HG03378 (cell line): ENCODE results near the gene IPCEF1.
A peak's percentile ranks its signal among the peaks of the same experiment; 100 is the strongest.

Experiments used
- ATAC-seq: cut with Tn5 transposase; IDR thresholded peaks from one replicate; pipeline ENCODE4 v1.9.1; 2021; ENCODE audit warnings: mild to moderate bottlenecking, moderate library complexity; ENCODE audit not compliant: unreplicated experiment

Gene IPCEF1

GRCh38 chr6:154373971-154374370 lies 17.4 kb upstream of the IPCEF1 start:
- ATAC-seq, result no peak

- no peak for ATAC-seq
Observed at GRCh38 chr6:154371281-154371680, 14.7 kb upstream of the IPCEF1 start.

GRCh38 chr6:154370545-154370944 lies 13.9 kb upstream of the IPCEF1 start:
- peak; percentile 78 for ATAC-seq

GRCh38 chr6:154367839-154368695 lies 11.5 kb upstream of the IPCEF1 start:
- ATAC-seq, result no peak

GRCh38 chr6:154367336-154367735 lies 10.7 kb upstream of the IPCEF1 start:
- no peak for ATAC-seq

GRCh38 chr6:154363821-154364220 lies 7.2 kb upstream of the IPCEF1 start:
- ATAC-seq, result no peak

- no peak for ATAC-seq
Observed at GRCh38 chr6:154361476-154361875, 4.9 kb upstream of the IPCEF1 start.

GRCh38 chr6:154360476-154360875 lies 3.9 kb upstream of the IPCEF1 start:
- ATAC-seq, result no peak

GRCh38 chr6:154359679-154360078 lies 3.1 kb upstream of the IPCEF1 start:
- no peak for ATAC-seq

- no peak for ATAC-seq
Observed at GRCh38 chr6:154359161-154359574, 2.6 kb upstream of the IPCEF1 start.

- ATAC-seq, result no peak
Observed at GRCh38 chr6:154358019-154358545, 1.5 kb upstream of the IPCEF1 start.

- ATAC-seq, result no peak
Observed at GRCh38 chr6:154356113-154356512, 490 bp downstream of the IPCEF1 start.

GRCh38 chr6:154354265-154354777 lies 2.3 kb downstream of the IPCEF1 start:
- ATAC-seq, result no peak

GRCh38 chr6:154353626-154354025 lies 3.0 kb downstream of the IPCEF1 start:
- no peak for ATAC-seq

GRCh38 chr6:154352898-154353585 lies 3.6 kb downstream of the IPCEF1 start:
- peak; percentile 74 for ATAC-seq

- no peak for ATAC-seq
Observed at GRCh38 chr6:154350293-154350692, 6.3 kb downstream of the IPCEF1 start.

GRCh38 chr6:154347981-154348380 lies 8.6 kb downstream of the IPCEF1 start:
- ATAC-seq, result no peak

GRCh38 chr6:154345811-154346210 lies 10.8 kb downstream of the IPCEF1 start:
- no peak for ATAC-seq

- ATAC-seq, result no peak
Observed at GRCh38 chr6:154343473-154344308, 12.9 kb downstream of the IPCEF1 start.

GRCh38 chr6:154341871-154342270 lies 14.7 kb downstream of the IPCEF1 start:
- no peak for ATAC-seq

GRCh38 chr6:154341336-154341735 lies 15.3 kb downstream of the IPCEF1 start:
- ATAC-seq, result no peak
